IMR-90 (cell line): ENCODE measurements around the gene PAN2. TPM values are rescaled to one million over a fixed set of nuclear protein-coding genes. Genes with fewer than 3 reads are reported as not detected.

Experiments used
- ATAC-seq: fragments of 200-7000 bp; cut with Tn5 transposase; 2 replicates; pipeline ENCODE4 v1.9.1; 2020; ENCODE audit warnings: low read depth, mild to moderate bottlenecking, moderate library complexity
- BruUV-seq: library from RNA; stranded (reverse); fragments of 400-500 nt; replicated peaks from 2 replicates; lab custom pipeline; 2021; lab: Mats Ljungman, UMichigan
- CTCF ChIA-PET: fragments of 300-600 bp; formaldehyde crosslinking; extraction: SDS; loops from one replicate; lab custom pipeline; 2021; ENCODE audit warnings: antibody characterized with exemption; lab: Yijun Ruan, JAX
- POLR2A ChIA-PET: fragments of 300-600 bp; sonication (Branson Sonifier 250); formaldehyde crosslinking; loops from one replicate; lab custom pipeline; 2022; ENCODE audit warnings: antibody characterized with exemption; ENCODE audit not compliant: unreplicated experiment; lab: Charles Lee
- DNase-seq: peaks from one replicate; pipeline ENCODE4 v3.0.0; 2013
- H2AFZ ChIP-seq: replicated peaks from 2 replicates; pipeline ENCODE3; 2013; ENCODE audit warnings: low read length, mild to moderate bottlenecking; ENCODE audit not compliant: poor library complexity
- H2AK5ac ChIP-seq: 2 replicates; pipeline ENCODE4 v1.6.1; 2013; ENCODE audit warnings: low read depth, low read length, inconsistent platforms
- H2AK9ac ChIP-seq: replicated peaks from 2 replicates; pipeline ENCODE3; 2013; ENCODE audit warnings: mild to moderate bottlenecking, low read depth, low read length, moderate library complexity; ENCODE audit not compliant: poor library complexity
- H2BK120ac ChIP-seq: 2 replicates; pipeline ENCODE4 v1.6.1; 2013; ENCODE audit warnings: low read depth, low read length, inconsistent platforms
- H2BK15ac ChIP-seq: 3 replicates; pipeline ENCODE4 v1.6.1; 2013; ENCODE audit warnings: low read depth, low read length, inconsistent platforms
- H2BK20ac ChIP-seq: 2 replicates; pipeline ENCODE4 v1.6.1; 2013; ENCODE audit warnings: low read depth, mild to moderate bottlenecking, inconsistent platforms, low read length, moderate library complexity
- H2BK5ac ChIP-seq: 2 replicates; pipeline ENCODE4 v1.6.1; 2013; ENCODE audit warnings: mild to moderate bottlenecking, low read depth, low read length, inconsistent platforms; ENCODE audit not compliant: poor library complexity, severe bottlenecking
- H3K14ac ChIP-seq: replicated peaks from 2 replicates; pipeline ENCODE4 v1.6.1; 2013; ENCODE audit warnings: low read depth, low read length, inconsistent platforms
- H3K18ac ChIP-seq: 2 replicates; pipeline ENCODE4 v1.6.1; 2013; ENCODE audit warnings: low read depth, low read length, control low read depth
- H3K23ac ChIP-seq: 2 replicates; pipeline ENCODE4 v1.6.1; 2013; ENCODE audit warnings: low read depth, low read length, inconsistent platforms
- H3K27ac ChIP-seq: 2 replicates; pipeline ENCODE4 v1.5.1; 2013; ENCODE audit warnings: mild to moderate bottlenecking, control low read depth, low read length; ENCODE audit not compliant: insufficient read depth
- H3K27me3 ChIP-seq: 2 replicates; pipeline ENCODE4 v1.6.1; 2013; ENCODE audit warnings: low read length; ENCODE audit not compliant: control insufficient read depth, insufficient read depth
- H3K36me3 ChIP-seq: 2 replicates; pipeline ENCODE4 v1.6.1; 2013; ENCODE audit warnings: low read length, mixed read lengths; ENCODE audit not compliant: control insufficient read depth, insufficient read depth
- H3K4ac ChIP-seq: 2 replicates; pipeline ENCODE4 v1.6.1; 2013; ENCODE audit warnings: low read depth, low read length, inconsistent platforms
- H3K4me1 ChIP-seq: 2 replicates; pipeline ENCODE4 v1.6.1; 2013; ENCODE audit warnings: low read length, mixed read lengths; ENCODE audit not compliant: control insufficient read depth, insufficient read depth
- H3K4me2 ChIP-seq: 2 replicates; pipeline ENCODE4 v1.6.1; 2013; ENCODE audit warnings: low read depth, mild to moderate bottlenecking, control low read depth, low read length, moderate library complexity
- H3K4me3 ChIP-seq: 2 replicates; pipeline ENCODE4 v1.5.1; 2013; ENCODE audit warnings: low read depth, mild to moderate bottlenecking, control low read depth, low read length, moderate library complexity; ENCODE audit not compliant: insufficient read depth
- H3K56ac ChIP-seq: 2 replicates; pipeline ENCODE4 v1.6.1; 2013; ENCODE audit warnings: low read length, inconsistent platforms; ENCODE audit not compliant: insufficient read depth; ENCODE audit errors: extremely low read depth
- H3K79me1 ChIP-seq, 2 experiments: 2 replicates each; pipeline ENCODE4 v1.6.1; 2013; ENCODE audit warnings: low read length in 2 of 2, inconsistent platforms in 1 of 2, low read depth in 1 of 2
- H3K9ac ChIP-seq: 2 replicates; pipeline ENCODE4 v1.6.1; 2013; ENCODE audit warnings: low read depth, low read length, control low read depth
- H3K9me1 ChIP-seq: 2 replicates; pipeline ENCODE4 v1.6.1; 2013; ENCODE audit warnings: low read length, inconsistent platforms; ENCODE audit not compliant: insufficient read depth
- H3K9me3 ChIP-seq: 2 replicates; pipeline ENCODE4 v1.6.1; 2013; ENCODE audit warnings: low read length; ENCODE audit not compliant: control insufficient read depth, insufficient read depth
- H4K20me1 ChIP-seq: 2 replicates; pipeline ENCODE4 v1.6.1; 2013; ENCODE audit warnings: low read length, inconsistent platforms; ENCODE audit not compliant: insufficient read depth
- H4K5ac ChIP-seq: 2 replicates; pipeline ENCODE4 v1.6.1; 2013; ENCODE audit warnings: mild to moderate bottlenecking, low read depth, low read length, control low read depth
- H4K8ac ChIP-seq, 2 experiments: 2 replicates each; pipeline ENCODE4 v1.6.1; 2013; ENCODE audit warnings: low read depth in 2 of 2, low read length in 2 of 2, control low read depth in 1 of 2, inconsistent platforms in 1 of 2
- H4K91ac ChIP-seq: 2 replicates; pipeline ENCODE4 v1.6.1; 2013; ENCODE audit warnings: low read depth, low read length, inconsistent platforms; ENCODE audit not compliant: insufficient read depth
- BHLHE40 ChIP-seq: fragments of 150-350 bp; IDR thresholded peaks from 2 replicates; pipeline ENCODE4 v1.6.1; 2016; ENCODE audit warnings: mild to moderate bottlenecking, low read depth, low read length
- CEBPB ChIP-seq: IDR thresholded peaks from 2 replicates; pipeline ENCODE4 v1.6.1; 2012; ENCODE audit warnings: low read depth, low read length, improper control_type of control experiment
- CHD1 ChIP-seq: IDR thresholded peaks from 2 replicates; pipeline ENCODE4 v1.6.1; 2012; ENCODE audit warnings: low read depth, low read length, improper control_type of control experiment
- CTCF ChIP-seq: conservative IDR thresholded peaks from 2 replicates; pipeline ENCODE4 v1.5.1; 2012; ENCODE audit warnings: mild to moderate bottlenecking, low read depth, low read length, improper control_type of control experiment
- ELK1 ChIP-seq: fragments of 150-350 bp; IDR thresholded peaks from 2 replicates; pipeline ENCODE4 v1.6.1; 2016; ENCODE audit warnings: low read depth, mild to moderate bottlenecking, low read length, moderate library complexity, borderline replicate concordance
- FOS ChIP-seq: fragments of 150-350 bp; IDR thresholded peaks from 2 replicates; pipeline ENCODE4 v1.6.1; 2016; ENCODE audit warnings: low read depth, low read length
- MAFK ChIP-seq: IDR thresholded peaks from 2 replicates; pipeline ENCODE4 v1.6.1; 2012; ENCODE audit warnings: low read depth, low read length, improper control_type of control experiment
- MXI1 ChIP-seq: IDR thresholded peaks from 2 replicates; pipeline ENCODE4 v1.6.1; 2012; ENCODE audit warnings: low read depth, mild to moderate bottlenecking, low read length, moderate library complexity, borderline replicate concordance
- POLR2A ChIP-seq: IDR thresholded peaks from 2 replicates; pipeline ENCODE4 v1.6.1; 2012; ENCODE audit warnings: mild to moderate bottlenecking, low read depth, low read length
- RAD21 ChIP-seq: IDR thresholded peaks from 2 replicates; pipeline ENCODE4 v1.6.1; 2012; ENCODE audit warnings: low read length, improper control_type of control experiment
- RCOR1 ChIP-seq: IDR thresholded peaks from 2 replicates; pipeline ENCODE4 v1.6.1; 2012; ENCODE audit warnings: mild to moderate bottlenecking, low read length, improper control_type of control experiment; ENCODE audit not compliant: insufficient replicate concordance
- RFX5 ChIP-seq: IDR thresholded peaks from 2 replicates; pipeline ENCODE4 v1.8.0; 2012; ENCODE audit warnings: low read depth, mild to moderate bottlenecking, low read length, moderate library complexity
- SMC3 ChIP-seq: fragments of 150-350 bp; IDR thresholded peaks from 2 replicates; pipeline ENCODE4 v1.6.1; 2016; ENCODE audit warnings: low read depth, mild to moderate bottlenecking, antibody characterized with exemption, low read length, moderate library complexity
- USF2 ChIP-seq: fragments of 150-350 bp; IDR thresholded peaks from 2 replicates; pipeline ENCODE4 v1.6.1; 2017; ENCODE audit warnings: mild to moderate bottlenecking, antibody characterized with exemption, low read length, low read depth
- WGBS, 2 experiments: methylation state at CpG; one replicate each; pipeline versions ENCODE4 v1.1.5 to v1.1.7; 2013; ENCODE audit warnings: missing lambda C conversion rate in 2 of 2; ENCODE audit not compliant: insufficient read length in 1 of 2; ENCODE audit errors: extremely low coverage in 2 of 2; 5-methylcytosine and 5-hydroxymethylcytosine counted together
- dilution Hi-C: fragments of 300-500 bp; cut with HindIII; formaldehyde crosslinking; loops from one replicate; pipeline ENCODE4 v1.14.3; 2018; ENCODE audit warnings: low sequenced_read_pairs; ENCODE audit not compliant: unreplicated experiment
- in situ Hi-C: fragments of 300-500 bp; cut with MboI; formaldehyde crosslinking; loops from 3 replicates; pipeline ENCODE4 v1.14.3; 2019; ENCODE audit warnings: low sequenced_read_pairs, inconsistent platforms, mixed read lengths
- intact Hi-C: fragments of 100-400 bp; cut with micrococcal nuclease; formaldehyde crosslinking; loops from 2 replicates; pipeline ENCODE4 v1.10.0; 2022
- polyA plus RNA-seq, 3 experiments: library from polyadenylated mRNA; depleted of rRNA; stranded (reverse); fragments of >200 nt; gene quantifications; 2 replicates each; pipeline ENCODE4 v1.2.3, GENCODE V29; 2012; ENCODE audit warnings: low replicate concordance in 1 of 3
- total RNA-seq: library from RNA; depleted of rRNA; stranded (reverse); fragments of >200 nt; gene quantifications from 2 replicates; pipeline ENCODE4 v1.2.3, GENCODE V29; 2012

The PAN2 gene
- total and polyA plus RNA-seq, 2 of the 4 experiments (the other 2 are of a cell fraction), result 9.7 to 20.2 TPM

DNA sequence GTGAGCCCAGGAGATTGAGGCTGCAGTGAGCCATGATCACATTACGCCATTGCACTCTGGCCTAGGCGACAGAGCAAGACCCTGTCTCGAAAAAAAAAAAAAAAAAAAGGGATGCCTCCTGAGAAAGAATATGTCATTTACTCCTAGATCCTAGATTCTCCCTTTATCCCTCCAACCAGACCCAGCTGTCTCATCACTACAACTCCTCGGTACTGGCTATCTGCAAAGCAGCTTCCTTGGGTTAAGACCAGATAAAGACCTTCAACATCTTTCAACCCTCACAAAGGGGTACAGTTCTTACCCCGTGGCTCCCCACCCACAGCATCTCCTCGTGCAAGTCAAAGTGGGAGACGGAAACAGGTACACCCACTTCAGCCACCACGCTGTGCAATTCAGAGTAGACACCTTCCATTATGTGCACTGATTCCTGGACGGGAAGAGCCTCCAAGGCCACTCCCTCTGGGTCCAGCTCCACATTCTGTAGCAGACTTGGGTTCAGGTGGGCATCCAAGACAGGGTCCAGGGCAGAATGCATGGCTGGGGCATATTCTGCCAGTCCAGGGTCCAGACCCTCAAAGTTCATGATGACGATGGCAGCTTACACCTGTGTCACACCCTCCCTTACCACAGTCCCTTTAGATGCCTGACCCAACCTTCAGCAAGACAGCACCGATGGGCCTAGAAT is 1.1 kb downstream of the PAN2 start:
- H2BK15ac ChIP-seq, result peak overlapping the region; percentile 74; the same call in 1 of the 3 replicates
- in situ Hi-C loops, result no loop called here
- peak overlapping the region; percentile 99 for H2AK5ac ChIP-seq
- ChIA-PET CTCF (no interaction called here), POLR2A (no interaction called here)
- H2AFZ ChIP-seq, result peak overlapping the region; percentile 88
- peak overlapping the region; percentile 93 for H3K4me2 ChIP-seq
- no TSS peak for BruUV-seq
- H3K27ac ChIP-seq, result peak overlapping the region; percentile 74
- H3K4me3 ChIP-seq, result peak overlapping the region; percentile 56; the same call in 1 of the 2 replicates
- peak overlapping the region; percentile 67 for H3K9ac ChIP-seq
- H2BK5ac ChIP-seq, result peak overlapping the region; percentile 60
- H3K9me3 ChIP-seq, result no peaks in the 10 kb centered on the region
- no peak for TF ChIP-seq FOS
- no peak for TF ChIP-seq CTCF
- TF ChIP-seq USF2, result no peak
- TF ChIP-seq MXI1, result no peak
- no peak for TF ChIP-seq RFX5
- TF ChIP-seq RCOR1, result no peak
- no peak for TF ChIP-seq BHLHE40
- TF ChIP-seq POLR2A, result no peak
- TF ChIP-seq SMC3, result no peak
- no peak for TF ChIP-seq MAFK
- no peak for TF ChIP-seq CEBPB
- no peak for TF ChIP-seq RAD21
- no peak for TF ChIP-seq ELK1
- no peak for TF ChIP-seq CHD1
- H4K20me1 ChIP-seq, result no peaks in the 10 kb centered on the region
- H3K79me1 ChIP-seq, result peaks cover 10 to 24% of the 10 kb centered on the region in 2 experiments; a peak in 3 of 4 replicates
- peak overlapping the region; percentile 96 for H2AK9ac ChIP-seq
- intact Hi-C loops, result no loop called here
- dilution Hi-C loops, result no loop called here
- no peak overlapping the region for H3K18ac ChIP-seq
- H3K4me1 ChIP-seq, result peaks cover 5% of the 10 kb centered on the region; the same call in 1 of the 2 replicates
- DNase-seq (no peak), ATAC-seq (no peak)
- H3K56ac ChIP-seq, result peak overlapping the region; percentile 88; the same call in 1 of the 2 replicates
- H3K9me1 ChIP-seq, result peaks cover 10% of the 10 kb centered on the region
- H2BK20ac ChIP-seq, result peak overlapping the region; percentile 73; the same call in 1 of the 2 replicates
- peak overlapping the region; percentile 99 to 100 for H4K8ac ChIP-seq
- no peaks in the 10 kb centered on the region for H3K27me3 ChIP-seq
- H3K36me3 ChIP-seq, result no peaks in the 10 kb centered on the region
- H4K5ac ChIP-seq, result peak overlapping the region; percentile 98
- peak overlapping the region; percentile 89 for H3K14ac ChIP-seq
- WGBS, 2 experiments, result 89% methylated on average over 3 of the region's 11 CpGs; no CpG with 5 or more reads in 1 of the 2 experiments
- H4K91ac ChIP-seq, result peak overlapping the region; percentile 99
- peak overlapping the region; percentile 78; the same call in 1 of the 2 replicates for H2BK120ac ChIP-seq
- H3K23ac ChIP-seq, result peak overlapping the region; percentile 43; the same call in 1 of the 2 replicates
- peak overlapping the region; percentile 100 for H3K4ac ChIP-seq
